Stomach (tissue), 9 donors: ENCODE results near the gene PRKG2. TPM values are rescaled to one million over a fixed set of nuclear protein-coding genes. Genes with fewer than 3 reads are reported as not detected.

Experiments used
- DNase-seq, 2 donors: peaks; one replicate each; pipeline versions ENCODE4 v3.0.0 to v3.0.0-alpha.2; 2013 to 2019
- H3K27ac ChIP-seq, 5 donors: fragments of 200-600 bp in 4 of 5; sonication (generic) in 4 of 5; one replicate each; pipeline ENCODE4 v1.5.1; 2013 to 2019; ENCODE audit warnings: mild to moderate bottlenecking in 1 of 5, moderate library complexity in 1 of 5
- H3K27me3 ChIP-seq, 3 donors: fragments of 200-600 bp; sonication (generic); one replicate each; pipeline ENCODE4 v1.5.1; 2017 to 2019; ENCODE audit warnings: mixed run types in 1 of 3
- H3K36me3 ChIP-seq, 4 donors: fragments of 200-600 bp; sonication (generic); 1 replicate in 3 of 4; 2 replicates in 1 of 4; pipeline ENCODE4 v1.5.1; 2016 to 2019
- H3K4me1 ChIP-seq, 4 donors: fragments of 200-600 bp; sonication (generic); one replicate each; pipeline ENCODE4 v1.5.1; 2016 to 2019
- H3K4me3 ChIP-seq, 4 donors: fragments of 200-600 bp; sonication (generic) in 3 of 4; one replicate each; pipeline ENCODE4 v1.5.1; 2016 to 2019; ENCODE audit warnings: mild to moderate bottlenecking in 1 of 4
- H3K9me3 ChIP-seq, 4 donors: fragments of 200-600 bp; sonication (generic); one replicate each; pipeline ENCODE4 v1.5.1; 2016 to 2019
- EP300 ChIP-seq: sonication (generic); formaldehyde crosslinking; IDR thresholded peaks from one replicate; pipeline ENCODE4 v1.6.1; 2017; ENCODE audit warnings: antibody characterized with exemption
- POLR2A ChIP-seq, 4 donors: fragments of 450-650 bp; IDR thresholded peaks; one replicate each; pipeline ENCODE4 v1.6.1; 2016; ENCODE audit warnings: antibody characterized with exemption in 4 of 4, control low read depth in 2 of 4, mild to moderate bottlenecking in 1 of 4, moderate library complexity in 1 of 4
- POLR2AphosphoS5 ChIP-seq, 3 donors: sonication (generic); formaldehyde crosslinking; IDR thresholded peaks; one replicate each; pipeline ENCODE4 v1.6.1; 2016; ENCODE audit warnings: antibody characterized with exemption in 3 of 3
- WGBS, 5 donors: extraction: QIAGEN DNeasy Blood & Tissue Kit in 3 of 5; methylation state at CpG; one replicate each; pipeline versions ENCODE4 v1.1.5 to v1.1.7; 2013 to 2018; 5-methylcytosine and 5-hydroxymethylcytosine counted together
- intact Hi-C: fragments of 100-400 bp; cut with DNase I; formaldehyde crosslinking; loops from one replicate; pipeline ENCODE4 v1.15.1; 2023; ENCODE audit warnings: low total_unique reads
- polyA plus RNA-seq, 3 donors: library from polyadenylated mRNA; stranded (reverse); fragments of 200-250 nt; gene quantifications; one replicate each; pipeline ENCODE4 v1.2.3, GENCODE V29; 2013
- total RNA-seq, 5 donors: library from RNA; depleted of rRNA; stranded (reverse); fragments of >200 nt; gene quantifications; one replicate each; pipeline versions ENCODE4 v1.1.0 to v1.2.3, GENCODE V29; 2014 to 2016
- TF ChIP-seq, protein P1 (sequence below), 7 experiments: fragments of 450-650 bp in 4 of 7; fragments of 200-600 bp in 3 of 7; sonication (generic) in 3 of 7; IDR thresholded peaks; one replicate each; pipeline ENCODE4 v1.5.1; 2016 to 2019; ENCODE audit warnings: antibody characterized with exemption in 7 of 7, control low read depth in 2 of 7, mild to moderate bottlenecking in 1 of 7
- donor health status: healthy with polysubstance abuse.
- donor health status: Bipolar disorder and iron deficiency.
- donor health status: healthy.

PRKG2 gene
- total and polyA plus RNA-seq, 8 donors, result 0.19 to 2.9 (median 0.58) TPM; not detected in 3

DNA sequence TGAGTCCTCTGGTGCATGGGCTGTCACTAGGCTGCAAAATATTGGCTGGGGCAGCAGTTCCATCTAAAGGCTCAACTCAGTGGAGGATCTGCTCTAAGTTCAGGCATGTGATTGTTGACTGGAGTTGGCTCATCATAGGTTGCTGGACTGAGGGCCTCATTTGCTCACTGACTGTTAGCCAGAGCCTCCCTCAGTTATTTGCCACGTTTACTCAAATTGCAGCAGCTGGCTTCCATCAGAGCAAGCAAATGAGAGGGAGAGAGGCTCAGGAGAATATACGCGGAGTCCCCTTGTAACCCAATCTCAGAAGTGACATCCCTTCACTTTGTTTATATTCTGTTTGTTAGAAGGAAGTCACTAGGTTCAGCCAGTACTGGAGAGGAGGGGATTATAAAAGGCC, 130.4 kb downstream of the PRKG2 start:
- Histone ChIP-seq H3K36me3 (no peaks in the 10 kb centered on the region), H3K27me3 (no peaks in the 10 kb centered on the region), H3K4me3 (no peak overlapping the region), H3K4me1 (no peaks in the 10 kb centered on the region), H3K9me3 (no peaks in the 10 kb centered on the region), H3K27ac (no peak overlapping the region)
- peak in 1 of 2 donors; percentile 21 for DNase-seq
- intact Hi-C loops, result no loop called here
- WGBS, 5 donors, result 44 to 71% (median 67%) methylated on average over 3 of the region's 3 CpGs
- TF ChIP-seq EP300 (no peak), POLR2AphosphoS5 (IDR thresholded peaks at IDR 0.05) (no peak), POLR2A (IDR thresholded peaks at IDR 0.05) (no peak)
- TF ChIP-seq, protein P1, sequence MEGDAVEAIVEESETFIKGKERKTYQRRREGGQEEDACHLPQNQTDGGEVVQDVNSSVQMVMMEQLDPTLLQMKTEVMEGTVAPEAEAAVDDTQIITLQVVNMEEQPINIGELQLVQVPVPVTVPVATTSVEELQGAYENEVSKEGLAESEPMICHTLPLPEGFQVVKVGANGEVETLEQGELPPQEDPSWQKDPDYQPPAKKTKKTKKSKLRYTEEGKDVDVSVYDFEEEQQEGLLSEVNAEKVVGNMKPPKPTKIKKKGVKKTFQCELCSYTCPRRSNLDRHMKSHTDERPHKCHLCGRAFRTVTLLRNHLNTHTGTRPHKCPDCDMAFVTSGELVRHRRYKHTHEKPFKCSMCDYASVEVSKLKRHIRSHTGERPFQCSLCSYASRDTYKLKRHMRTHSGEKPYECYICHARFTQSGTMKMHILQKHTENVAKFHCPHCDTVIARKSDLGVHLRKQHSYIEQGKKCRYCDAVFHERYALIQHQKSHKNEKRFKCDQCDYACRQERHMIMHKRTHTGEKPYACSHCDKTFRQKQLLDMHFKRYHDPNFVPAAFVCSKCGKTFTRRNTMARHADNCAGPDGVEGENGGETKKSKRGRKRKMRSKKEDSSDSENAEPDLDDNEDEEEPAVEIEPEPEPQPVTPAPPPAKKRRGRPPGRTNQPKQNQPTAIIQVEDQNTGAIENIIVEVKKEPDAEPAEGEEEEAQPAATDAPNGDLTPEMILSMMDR (IDR thresholded peaks at IDR 0.05), result no peak

DNA sequence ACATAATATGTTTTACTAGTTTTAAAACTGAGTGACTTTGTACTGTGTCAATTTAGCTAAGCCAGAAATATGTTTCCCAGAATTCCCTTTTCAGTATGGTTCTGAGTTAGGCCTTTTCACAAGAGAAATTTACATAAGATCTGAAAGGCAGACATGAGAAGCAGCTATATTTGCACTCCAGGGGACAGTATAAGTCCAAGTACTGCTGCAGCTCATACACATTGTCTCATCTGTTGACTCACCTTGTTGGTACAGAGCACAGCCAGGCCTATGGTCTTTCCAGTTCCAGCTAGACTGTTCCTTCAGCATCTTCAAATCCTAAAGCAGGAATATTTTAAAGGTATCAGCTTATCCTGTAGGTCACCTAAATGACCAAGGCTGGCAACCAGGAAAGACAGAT, 131.0 kb downstream of the PRKG2 start:
- intact Hi-C loops, result no loop called here
- no peaks in the 10 kb centered on the region for H3K36me3 ChIP-seq
- peak in 1 of 2 donors; percentile 10 for DNase-seq
- H3K4me3 ChIP-seq, result no peak overlapping the region
- H3K27ac ChIP-seq, result no peak overlapping the region
- no peaks in the 10 kb centered on the region for H3K9me3 ChIP-seq
- no peaks in the 10 kb centered on the region for H3K4me1 ChIP-seq
- H3K27me3 ChIP-seq, result no peaks in the 10 kb centered on the region
- TF ChIP-seq EP300 (no peak), POLR2A (IDR thresholded peaks at IDR 0.05) (no peak)
- TF ChIP-seq, protein P1 (IDR thresholded peaks at IDR 0.05), result no peak

DNA sequence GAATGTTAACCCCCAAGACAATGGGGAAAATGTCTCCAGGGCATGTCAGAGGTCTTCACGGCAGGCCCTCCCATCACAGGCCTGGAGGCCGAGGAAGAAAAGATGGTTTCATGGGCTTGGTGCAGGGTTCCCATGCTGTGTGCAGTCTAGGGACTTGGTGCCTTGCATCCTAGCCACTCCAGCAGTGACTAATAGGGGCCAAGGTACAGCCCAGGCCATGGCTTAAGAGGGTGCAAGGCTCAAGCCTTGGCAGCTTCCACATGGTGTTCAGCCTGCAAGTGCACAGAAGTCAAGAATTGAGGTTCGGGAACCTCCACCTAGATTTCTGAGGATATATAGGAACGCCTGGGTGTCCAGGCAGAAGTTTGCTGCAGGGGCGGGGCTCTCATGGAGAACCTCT, 133.9 kb downstream of the PRKG2 start:
- TF ChIP-seq, protein P1 (IDR thresholded peaks at IDR 0.05), result no peak
- no peak for TF ChIP-seq POLR2A (IDR thresholded peaks at IDR 0.05)
- no peak for TF ChIP-seq POLR2AphosphoS5 (IDR thresholded peaks at IDR 0.05)
- TF ChIP-seq EP300, result no peak
- Histone ChIP-seq H3K4me3 (no peak overlapping the region), H3K4me1 (no peaks in the 10 kb centered on the region), H3K36me3 (no peaks in the 10 kb centered on the region), H3K27ac (no peak overlapping the region), H3K9me3 (no peaks in the 10 kb centered on the region), H3K27me3 (no peaks in the 10 kb centered on the region)
- DNase-seq, result no peak
- intact Hi-C loops, result no loop called here
- WGBS, 5 donors, result 87 to 96% (median 91%) methylated on average over 5 of the region's 5 CpGs

DNA sequence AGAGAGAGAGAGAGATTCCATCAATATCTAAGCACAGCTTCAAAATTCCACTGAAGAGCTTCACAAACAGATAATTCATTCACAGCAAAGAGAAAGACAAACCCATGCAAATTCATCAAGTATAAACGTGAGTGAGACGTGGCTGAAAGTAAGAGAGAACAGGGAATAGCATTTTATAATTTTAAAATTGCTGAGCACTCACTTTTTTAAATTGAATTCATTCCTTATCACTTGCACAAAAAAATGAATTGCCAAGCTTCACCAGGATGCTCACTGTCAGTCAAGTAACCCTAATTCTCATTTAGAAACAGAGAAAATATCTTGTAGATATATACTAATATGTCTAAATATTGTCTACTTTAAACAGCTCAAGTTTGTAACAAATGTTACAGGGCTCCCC, 144.0 kb downstream of the PRKG2 start:
- WGBS, 5 donors, result 34 to 46% (median 35%) methylated on average over 2 of the region's 2 CpGs
- no peak overlapping the region for H3K27ac ChIP-seq
- no peaks in the 10 kb centered on the region for H3K36me3 ChIP-seq
- no peaks in the 10 kb centered on the region for H3K27me3 ChIP-seq
- H3K4me3 ChIP-seq, result no peak overlapping the region
- H3K4me1 ChIP-seq, result no peaks in the 10 kb centered on the region
- TF ChIP-seq POLR2A (IDR thresholded peaks at IDR 0.05) (no peak), POLR2AphosphoS5 (IDR thresholded peaks at IDR 0.05) (no peak), EP300 (no peak)
- TF ChIP-seq, protein P1 (IDR thresholded peaks at IDR 0.05), result no peak
- intact Hi-C loops, result no loop called here
- H3K9me3 ChIP-seq, result no peaks in the 10 kb centered on the region
- no peak for DNase-seq
